ENCODE data around the gene RANBP9.

Gene RANBP9

DNA sequence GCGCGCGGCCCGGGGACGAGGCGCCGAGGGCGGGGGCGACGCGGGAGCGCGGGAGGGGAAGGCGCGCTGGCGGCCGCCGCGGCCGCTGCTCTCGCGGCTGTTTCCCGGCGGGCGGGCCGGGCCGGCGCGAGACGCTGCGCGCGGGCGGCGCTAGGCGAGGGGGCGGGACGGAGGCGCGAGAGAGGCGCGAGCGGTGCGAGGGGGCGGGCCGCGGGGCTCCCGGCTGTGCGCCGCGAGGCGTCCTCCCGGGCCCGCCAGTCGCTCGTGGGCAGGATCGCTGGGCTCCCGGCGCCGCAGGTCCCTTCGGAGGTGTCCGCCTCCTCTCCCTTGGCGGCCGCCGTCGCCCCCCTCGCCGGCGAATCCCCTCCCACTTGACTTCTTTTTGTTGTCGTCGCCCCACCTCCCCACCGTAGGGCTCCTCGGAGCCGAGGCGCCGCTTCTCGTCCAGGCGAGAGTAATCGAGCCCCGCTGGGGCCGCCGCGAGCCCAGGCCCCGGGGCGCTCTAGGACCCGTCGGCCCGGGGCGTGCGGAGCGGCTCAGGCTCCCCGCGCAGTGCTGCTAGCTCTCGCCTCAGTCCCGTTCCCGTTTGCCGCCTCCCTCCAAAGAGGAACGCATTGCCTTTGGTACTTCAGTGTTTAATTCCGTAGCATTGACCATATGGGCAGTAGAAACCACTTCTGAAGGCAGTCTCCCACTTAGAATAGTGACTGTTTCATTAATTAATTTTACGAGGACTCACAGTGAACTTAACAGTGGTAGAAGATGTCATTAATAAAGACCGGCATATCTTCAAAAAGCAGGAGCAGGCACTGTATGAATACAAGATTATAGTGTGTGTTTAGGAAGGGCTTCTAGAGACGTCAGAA lies at the start of gene RANBP9:
Gene RANBP9 (minus strand): TSS at position 103 of the 866 bp plus-strand sequence. CDS start 330 bp downstream, outside the sequence.
- peak; percentile 78 for DNase-seq

DNA sequence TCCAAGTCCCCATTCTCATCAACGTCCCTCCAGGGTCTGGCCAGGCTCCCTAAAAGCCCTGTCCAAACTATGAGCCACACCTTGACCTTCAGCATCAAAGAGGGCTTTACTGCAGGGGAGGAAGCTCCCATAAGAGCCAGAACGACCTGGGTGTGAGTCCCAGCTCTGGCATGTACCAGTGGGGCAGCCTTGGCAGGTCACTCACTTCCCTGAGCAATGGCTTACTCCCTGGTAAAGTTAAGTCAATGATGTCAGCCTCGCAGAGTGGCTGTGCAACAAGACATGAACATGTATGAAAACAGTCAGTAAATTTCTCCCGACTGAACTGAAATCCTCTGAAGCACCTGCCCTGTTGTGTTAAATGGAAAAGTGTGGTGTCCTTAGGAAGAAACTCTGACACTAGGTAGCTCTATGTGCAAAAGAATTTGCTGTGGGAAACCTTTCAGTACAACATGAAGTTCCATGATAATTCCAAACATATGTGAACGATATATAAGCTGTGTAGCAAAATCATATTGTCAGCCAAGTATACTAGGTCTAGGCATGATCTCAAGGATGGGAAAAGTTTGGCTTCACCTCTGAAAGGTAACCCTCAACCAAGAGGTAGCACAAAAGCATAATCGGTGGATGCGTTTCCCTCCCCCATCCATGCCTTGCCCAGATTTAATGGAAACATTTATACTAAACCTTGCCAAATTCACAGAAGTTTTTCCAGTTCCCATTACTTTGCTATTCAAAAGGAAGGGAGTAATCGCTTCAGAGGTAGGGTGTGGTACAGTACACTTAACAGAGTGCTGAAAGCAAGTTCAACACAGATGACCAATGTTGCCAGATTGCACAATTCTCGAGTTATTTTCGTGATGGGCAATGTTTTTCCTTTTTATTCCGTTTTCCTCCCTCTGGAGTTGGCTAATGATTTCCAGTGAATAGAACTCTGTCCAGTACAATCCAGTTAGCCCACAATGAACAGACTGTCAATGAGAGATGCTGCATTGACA lies 49.0 kb upstream of the RANBP9 start:
- DNase-seq = no peak

DNA sequence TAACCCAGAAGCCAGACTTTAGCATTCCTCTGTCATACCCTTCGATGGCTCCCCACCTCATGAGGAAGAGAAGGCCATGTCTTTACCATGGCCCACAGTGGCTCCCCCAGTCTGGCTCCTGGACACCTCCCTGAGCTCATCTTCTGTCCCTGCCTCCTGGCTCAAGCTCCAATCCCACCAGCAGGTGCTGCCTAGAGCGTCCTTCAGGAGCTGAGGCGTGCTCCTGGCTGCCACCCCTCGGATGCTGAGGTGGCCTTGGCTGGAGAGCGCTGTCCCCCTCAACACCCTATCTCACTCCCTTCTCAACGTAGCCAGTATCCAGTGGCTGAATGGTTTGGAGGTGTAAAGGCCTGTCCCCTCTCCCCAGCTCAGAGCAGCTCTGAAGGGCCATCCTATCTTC lies 47.4 kb upstream of the RANBP9 start:
- no peak for DNase-seq

DNA sequence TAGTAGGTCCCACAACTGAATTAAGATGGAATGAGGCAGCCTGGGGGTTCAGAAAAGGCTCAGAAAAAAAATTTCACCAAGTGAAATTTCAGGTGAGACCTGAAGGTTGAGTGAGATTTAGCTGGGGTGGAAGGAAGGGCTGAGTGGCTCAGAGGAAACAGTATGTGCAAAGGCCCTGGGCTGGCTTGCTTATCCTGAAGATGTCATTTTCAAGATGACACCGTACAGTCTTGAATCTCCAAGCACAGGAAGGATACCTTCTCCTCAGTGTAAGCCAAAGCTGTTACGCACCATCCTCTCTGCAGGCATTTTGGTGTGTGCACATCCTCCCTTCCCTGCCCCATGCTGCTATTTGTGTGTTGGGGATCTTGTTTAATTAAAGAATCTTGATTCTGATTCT lies 43.0 kb upstream of the RANBP9 start:
- DNase-seq = no peak

DNA sequence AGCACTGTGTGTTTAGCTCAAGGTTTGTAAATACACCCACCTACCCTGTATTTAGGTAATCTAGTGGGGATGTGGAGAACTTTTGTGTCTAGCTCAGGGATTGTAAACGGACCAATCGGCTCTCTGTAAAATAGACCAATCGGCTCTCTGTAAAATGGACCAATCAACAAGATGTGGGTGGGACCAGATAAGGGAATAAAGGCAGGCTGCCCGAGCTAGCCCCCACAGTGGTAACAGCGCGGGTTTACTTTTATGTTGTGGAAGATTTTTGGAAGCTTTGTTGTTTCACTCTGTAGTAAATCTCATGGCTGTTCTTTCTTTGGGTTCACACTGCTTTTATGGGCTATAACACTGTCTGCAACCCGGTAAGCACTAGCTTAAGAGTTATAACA lies 32.1 kb upstream of the RANBP9 start:
- DNase-seq = no peak

DNA sequence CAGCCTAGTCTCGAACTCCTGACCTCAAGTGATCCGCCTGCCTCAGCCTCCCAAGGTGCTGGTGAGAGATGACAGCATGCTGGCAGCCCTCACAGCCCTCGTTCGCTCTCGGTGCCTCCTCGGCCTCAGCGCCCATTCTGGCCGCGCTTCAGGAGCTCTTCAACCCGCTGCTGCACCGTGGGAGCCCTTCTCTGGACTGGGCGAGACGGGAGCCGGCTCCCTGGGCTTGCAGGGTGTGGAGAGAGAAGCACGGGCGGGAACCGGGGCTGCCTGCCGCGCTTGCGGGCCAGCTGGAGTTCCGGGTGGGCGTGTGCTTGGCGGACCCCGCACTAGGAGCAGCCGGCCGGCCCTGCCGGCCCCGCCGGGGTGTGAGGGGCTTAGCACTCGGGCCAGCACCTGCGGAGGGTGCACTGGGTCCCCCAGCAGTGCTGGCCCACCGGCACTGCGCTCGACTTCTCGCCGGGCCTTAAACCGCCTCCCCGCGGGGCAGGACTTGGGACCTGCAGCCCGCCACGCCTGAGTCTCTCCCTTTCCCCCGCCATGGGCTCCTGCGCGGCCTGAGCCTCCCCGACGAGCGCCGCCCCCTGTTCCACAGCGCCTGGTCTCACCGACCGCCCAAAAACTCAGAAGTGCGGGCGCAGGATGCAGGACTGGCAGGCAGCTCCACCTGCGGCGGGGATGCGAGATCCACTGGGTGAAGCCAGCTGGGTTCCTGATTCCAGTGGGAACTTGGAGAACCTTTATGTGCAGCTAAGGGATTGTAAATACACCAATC lies 31.5 kb upstream of the RANBP9 start:
- DNase-seq = no peak

DNA sequence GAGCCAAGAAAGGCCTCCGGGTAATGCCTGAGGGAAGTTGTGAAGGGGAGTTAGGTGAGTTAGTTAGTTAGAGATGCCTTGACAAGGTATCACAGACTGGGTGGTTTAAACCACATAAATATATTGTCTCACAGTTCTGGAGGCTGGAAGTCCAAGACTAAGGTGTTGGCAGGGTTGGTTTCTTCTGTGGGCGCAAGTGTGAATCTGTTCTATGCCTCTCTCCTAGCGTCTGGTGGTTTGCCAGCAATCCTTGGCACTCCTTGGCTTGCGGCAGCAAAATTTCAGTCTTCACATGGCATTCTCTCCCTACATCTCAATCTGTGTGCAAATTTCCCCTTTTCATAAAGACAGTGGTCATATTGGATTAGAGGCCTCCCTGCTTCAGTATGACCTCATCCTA lies 29.7 kb upstream of the RANBP9 start:
- DNase-seq = no peak

DNA sequence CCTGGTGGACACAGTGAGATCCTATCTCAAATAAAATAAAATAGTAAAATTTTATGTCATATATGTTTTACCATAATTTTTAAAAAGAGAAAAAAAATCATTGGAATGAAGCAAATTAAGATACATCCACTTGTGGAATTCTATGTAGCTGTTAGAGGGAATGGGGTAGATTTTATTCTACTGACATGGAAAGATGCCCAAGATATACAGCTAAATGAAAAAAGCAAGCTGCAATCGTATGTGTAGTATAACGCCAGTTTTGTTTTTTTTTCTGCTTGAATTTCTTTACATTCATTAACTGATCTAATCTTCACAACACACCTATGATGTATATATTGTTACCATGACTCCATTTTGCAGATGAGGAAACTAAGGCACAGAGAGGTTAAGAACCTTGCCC lies 23.4 kb upstream of the RANBP9 start:
- DNase-seq = no peak

DNA sequence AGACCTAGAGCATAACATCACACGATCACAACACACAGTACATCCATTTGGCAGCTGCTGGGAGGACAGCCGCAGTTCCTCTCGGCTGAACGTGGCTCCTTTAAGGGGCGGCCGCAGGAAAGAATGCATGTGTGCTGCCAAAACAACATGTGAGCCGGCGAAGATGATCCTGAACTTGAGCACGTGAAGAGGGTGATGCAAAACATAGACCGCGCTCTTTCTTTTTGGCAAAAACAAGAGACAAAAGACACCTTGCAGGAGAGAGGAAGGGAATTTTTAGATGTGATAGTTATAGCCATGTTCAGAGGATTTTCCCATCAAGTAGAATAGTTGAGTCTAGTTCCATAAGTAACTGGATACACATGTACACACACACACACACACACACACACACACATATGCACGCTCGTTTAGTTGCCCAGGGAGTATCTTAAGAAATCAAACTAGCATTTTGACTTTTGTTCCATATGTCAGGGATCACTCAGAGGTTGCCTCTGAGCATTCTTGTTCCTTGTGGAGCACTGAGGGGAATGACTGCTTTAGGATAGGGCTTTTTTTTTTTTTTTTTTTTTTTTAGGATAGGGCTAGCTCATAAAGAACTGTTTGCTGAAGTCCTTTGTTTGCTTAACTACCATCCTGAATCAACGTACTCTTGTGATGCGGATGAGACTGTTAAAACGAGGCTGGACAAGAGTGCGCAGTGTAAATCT lies 21.7 kb upstream of the RANBP9 start:
- DNase-seq = no peak

DNA sequence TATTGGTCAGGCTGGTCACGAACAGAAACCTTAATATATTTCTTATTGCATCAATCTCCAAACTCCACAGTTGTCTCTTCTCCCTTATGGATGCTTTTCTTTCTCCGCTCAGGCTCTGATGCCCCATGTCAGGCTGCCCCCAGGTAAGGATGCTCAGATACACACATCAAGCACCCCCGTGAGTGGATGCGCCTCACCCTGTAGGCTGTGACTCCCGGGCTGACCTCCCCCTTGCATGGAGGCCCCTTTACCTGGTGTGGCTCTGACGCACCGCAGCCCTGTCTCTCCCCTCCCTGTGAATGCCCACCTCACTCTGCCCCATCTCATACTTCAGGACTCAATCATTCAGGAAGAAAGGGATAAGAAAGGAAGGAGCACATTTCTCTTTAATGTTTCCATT lies 19.1 kb upstream of the RANBP9 start:
- DNase-seq = no peak

DNA sequence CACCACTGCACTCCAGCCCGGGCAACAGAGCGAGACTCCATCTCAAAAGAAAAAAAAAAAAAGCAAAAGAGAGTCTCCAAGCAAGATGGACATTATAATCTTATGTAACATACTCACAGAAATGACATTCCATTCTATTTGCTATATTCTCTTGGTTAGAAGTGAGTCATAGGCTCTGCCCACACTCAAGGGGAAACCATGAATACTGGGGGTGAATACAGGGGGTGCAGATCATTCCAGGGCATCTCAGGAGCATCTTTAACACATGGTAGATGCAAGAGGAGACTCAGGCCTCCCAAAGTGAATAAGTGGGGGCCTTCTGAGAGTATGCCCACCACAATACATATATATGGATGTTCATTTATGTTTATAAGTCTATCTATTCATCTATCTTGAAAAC lies 18.3 kb upstream of the RANBP9 start:
- no peak for DNase-seq

DNA sequence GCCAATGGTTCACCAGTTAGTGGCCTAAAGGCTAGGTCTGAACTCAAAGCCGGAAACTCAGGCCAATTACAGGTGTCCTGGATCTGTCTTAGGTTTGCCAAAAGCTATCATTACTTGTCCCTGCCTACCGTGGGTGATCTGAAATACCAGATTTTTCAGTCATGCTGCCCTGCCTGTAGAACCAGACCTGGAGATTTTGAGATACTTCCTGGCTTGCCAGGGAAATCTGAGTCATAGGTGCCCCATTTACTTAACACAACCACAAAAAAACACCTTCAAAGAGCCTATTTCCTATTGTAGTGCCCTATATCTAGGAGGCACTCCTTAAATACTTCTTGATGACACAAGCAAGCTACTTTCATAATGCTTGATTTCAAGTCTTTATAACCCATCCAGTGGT lies 13.9 kb upstream of the RANBP9 start:
- DNase-seq = no peak

DNA sequence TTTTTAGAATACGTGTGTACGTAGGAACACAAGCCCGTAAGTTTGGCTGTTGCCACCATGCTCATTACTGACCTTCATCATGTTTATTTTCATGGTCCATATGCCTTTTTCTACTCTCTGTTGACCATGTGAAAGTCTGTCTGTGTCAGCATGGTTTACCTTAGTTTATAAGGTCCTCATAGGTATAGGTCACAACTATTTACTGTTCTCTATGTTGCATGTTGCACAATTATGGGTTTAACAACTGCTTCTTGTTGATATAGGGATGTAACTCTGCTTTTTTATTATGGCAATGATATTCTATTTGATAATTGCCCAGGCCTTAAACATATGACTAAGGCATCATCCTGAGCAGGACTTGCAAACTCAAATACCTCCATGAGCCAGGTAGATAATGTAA lies 13.4 kb upstream of the RANBP9 start:
- DNase-seq = no peak

DNA sequence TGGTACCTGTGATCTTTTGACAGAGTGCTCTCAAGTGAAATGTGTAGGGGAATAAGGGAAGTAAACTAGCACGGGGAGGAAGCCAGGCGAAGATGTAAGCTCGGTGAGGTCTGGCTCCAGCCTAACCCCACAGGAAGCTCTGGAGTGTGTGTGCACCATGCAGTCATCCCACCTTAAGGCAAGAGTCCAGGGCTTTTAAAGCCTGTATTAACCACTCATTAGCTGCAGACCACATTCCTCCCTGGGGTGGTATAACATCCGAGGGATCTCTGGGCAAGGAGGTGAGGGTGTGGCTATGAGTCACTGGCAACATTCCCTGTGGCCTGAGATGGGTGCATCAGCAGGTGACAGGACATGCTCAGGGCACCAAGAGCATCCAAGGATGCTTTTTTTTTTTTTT lies 12.5 kb upstream of the RANBP9 start:
- DNase-seq = no peak

DNA sequence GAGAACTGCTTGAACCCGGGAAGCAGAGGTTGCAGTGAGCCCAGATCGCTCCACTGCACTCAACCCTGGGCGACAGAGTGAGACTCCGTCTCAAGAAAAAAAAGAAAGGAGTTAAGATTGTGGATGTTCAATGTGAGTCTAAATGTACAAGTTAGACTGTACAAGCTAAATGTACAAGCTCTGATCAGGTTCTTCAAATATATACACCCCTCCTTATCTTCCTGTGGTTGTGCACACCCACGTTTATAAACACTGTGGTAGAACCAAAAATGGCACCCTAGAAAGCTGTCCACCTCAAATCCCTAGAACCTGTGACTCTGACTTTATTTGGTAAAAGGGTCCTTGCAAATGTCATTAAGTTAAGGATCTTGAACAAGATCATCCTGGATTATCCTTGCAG lies 11.2 kb upstream of the RANBP9 start:
- no peak for DNase-seq

DNA sequence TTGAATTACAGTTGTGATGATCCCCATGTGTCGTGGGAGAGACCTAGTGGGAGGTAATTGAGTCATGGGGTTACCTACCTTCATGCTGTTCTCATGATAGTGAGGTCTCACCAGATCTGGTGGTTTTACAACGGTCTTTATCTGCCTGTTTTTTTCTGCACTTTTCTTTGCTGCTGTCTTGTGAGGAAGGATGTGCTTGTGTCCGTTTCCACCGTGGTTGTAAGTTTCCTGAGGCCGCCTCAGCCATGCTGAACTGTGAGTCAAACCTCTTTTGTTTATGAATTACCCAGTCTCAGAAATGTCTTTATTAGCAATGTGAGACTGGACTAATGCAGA lies 6.5 kb upstream of the RANBP9 start:
- no peak for DNase-seq

DNA sequence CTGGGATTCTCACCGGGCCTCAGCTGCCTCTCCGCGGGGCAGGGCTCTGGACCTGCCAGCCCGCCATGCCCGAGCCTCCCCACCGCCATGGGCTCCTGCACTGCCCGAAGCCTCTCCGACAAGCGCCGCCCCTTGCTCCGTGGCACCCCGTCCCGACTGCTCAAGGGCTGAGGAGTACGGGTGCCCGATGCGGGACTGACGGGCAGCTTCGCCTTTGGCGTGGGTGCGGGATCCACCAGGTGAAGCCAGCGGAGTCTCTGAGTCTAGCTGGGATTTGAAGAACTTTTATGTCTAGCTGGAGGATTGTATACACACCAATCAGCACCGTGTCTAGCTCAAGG lies 5.3 kb upstream of the RANBP9 start:
- no peak for DNase-seq

DNA sequence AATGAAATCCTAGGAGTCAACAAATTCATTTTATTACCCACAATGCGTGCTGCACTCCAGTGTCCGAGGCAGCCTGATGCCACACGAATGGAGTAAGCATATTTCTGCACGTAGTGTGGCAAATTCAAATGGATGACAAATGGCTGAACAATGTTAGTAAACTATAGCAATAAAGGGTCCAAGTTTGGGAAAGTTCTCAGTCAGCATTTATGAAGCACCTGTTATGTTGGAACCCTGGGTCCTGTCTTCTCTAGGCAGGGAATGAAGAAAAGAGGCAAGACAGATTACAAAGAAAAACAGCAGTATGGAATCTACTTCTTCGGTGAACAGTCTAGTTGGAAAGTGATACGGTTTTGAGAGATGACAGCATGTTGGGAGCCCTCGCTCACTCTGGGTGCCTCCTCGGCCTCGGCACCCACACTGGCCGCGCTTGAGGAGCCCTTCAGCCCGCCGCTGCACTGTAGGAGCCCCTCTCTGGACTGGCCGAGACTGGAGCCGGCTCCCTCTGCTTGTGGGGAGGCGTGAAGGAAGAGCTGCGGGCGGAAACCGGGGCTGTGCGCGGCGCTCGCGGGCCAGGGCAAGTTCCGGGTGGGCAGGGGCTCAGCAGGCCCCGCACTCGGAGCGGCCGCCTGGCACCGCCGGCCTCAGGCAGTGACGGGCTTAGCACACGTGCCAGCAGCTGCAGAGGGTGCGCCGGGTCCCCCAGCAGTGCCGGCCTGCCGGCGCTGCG lies 4.8 kb upstream of the RANBP9 start:
- no peak for DNase-seq

DNA sequence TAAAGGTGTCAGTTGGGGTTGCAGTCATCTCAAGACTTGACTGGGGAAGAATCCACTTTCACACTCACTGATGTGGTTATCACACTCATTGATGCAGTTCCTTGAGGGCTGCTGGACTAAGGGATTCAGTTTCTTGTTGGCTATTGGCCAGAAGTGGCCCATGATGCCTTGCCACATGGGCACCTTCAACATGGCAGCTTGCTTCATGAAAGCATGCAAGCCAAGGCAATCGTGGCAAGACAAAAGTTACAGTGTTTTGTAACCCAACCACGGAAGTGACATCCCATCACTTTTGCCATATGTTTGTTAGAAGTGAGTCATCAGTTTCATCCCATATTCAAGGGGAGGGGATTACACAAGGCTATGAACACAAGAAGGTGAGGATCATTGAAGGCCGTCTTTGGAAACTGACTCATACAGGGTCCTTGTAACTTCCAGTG lies 3.8 kb upstream of the RANBP9 start:
- no peak for DNase-seq

DNA sequence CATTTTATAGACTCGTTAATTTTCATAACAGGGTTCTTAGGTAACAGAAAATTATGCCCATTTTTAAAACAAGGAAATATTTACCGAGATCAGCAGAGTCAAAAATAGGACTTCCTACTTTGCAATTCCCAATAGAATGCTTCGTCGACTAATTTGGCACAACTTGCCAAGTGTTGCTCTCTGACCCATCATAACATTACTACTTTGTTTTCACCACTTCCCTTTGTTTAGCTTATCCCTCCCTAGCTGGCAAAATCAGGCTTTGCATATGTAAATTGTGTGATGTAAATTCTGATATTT lies 914 bp upstream of the RANBP9 start:
- DNase-seq = no peak

DNA sequence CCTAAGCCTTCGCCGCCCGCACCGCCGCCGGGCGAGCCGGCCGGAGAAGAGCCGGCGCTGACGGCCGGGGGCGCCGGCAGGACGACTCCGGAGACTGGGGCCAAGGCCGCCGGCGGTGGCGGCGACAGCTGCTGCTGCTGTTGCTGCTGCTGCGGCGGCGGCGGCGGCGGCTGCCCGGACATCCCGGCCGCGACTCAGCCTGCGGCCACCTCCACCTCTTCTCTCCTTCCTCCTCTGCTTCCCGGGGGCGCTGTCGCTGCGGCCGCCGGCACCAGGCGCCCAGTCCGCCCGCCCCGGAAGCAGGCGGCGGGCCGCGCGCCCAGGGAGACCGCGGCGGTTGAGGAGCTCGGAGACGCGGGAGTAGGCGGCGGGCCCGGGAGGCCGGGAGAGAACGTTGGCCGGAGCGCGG lies 307 bp downstream of the RANBP9 start:
- DNase-seq = no peak
